ENCODE data around the gene FAM163A.

DNA sequence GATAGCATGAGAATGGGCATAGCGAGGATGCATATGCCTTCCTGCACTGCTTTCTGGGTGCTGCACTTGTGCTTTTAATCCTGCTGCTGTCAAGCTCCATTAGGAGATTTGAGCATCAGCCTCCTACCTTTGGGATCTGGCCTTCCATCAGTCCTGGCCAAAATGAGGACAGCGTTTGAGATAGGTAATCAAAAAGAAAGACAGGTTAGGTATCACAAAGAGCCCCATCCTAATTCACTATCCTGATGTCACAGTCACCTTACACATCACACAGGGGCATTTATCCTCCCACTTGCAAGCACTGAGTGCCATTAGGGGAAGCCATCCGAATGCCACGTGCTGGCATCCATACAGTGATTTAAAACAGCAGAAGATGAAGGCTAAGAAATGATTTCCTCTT, 13.2 kb upstream of the FAM163A start:
- no peak for TF ChIP-seq CTCF (IDR thresholded peaks at IDR 0.05)
- no peak for TF ChIP-seq EP300 (IDR thresholded peaks at IDR 0.05)
